HG03354 (cell line): ENCODE measurements around the gene MRE11.
"Not testable (repeated sequence)": the region's sequence is repeated elsewhere in the genome, so short reads cannot be mapped to it uniquely, and the experiment has no call there.

Experiments used
- ATAC-seq: cut with Tn5 transposase; IDR thresholded peaks from one replicate; pipeline ENCODE4 v1.9.1; 2021; ENCODE audit warnings: mild to moderate bottlenecking; ENCODE audit not compliant: unreplicated experiment, poor library complexity, severe bottlenecking

The MRE11 gene

GRCh38 chr11:94449029-94449428 lies 44.6 kb downstream of the MRE11 start:
- ATAC-seq: no peak

DNA sequence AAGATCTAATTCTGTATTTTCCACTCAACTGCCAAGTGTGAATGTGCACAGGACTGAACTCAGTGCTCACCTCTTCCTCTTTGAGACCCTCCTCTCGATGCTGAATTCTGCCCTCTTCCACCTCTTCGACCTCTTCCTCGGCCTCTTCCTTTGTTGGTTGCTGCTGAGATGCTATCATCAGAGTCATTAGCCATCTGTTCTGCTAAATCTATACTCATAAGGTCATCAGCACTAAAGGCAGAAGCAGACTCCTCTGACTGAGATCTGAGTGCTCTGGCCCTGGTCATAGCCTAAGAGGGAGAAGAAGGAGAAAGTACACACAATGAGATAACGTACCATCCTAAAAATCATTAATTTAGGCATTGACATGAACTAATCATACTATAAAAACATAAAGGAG lies 46.5 kb downstream of the MRE11 start:
- ATAC-seq: no peak

DNA sequence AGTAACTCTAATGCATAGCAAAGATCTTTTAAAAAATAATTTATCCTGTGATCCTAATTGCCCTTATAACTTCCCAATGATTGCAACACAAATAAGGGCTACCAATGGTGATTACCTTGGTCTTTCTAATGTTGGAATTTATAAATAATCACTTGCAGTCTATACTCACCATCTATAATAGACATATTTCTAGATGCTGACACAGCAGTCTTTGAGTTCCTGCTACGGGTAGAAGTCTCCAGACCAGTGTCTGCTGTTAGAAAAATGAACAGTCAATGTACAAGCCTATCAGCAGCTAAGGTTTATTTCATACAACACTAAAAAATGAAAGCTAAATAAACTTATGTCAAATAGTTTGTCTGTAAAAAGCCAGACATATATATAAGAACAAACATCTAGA lies 48.0 kb downstream of the MRE11 start:
- ATAC-seq: no peak

- ATAC-seq: no peak
These were observed 60.6 kb downstream of the MRE11 start for GRCh38 chr11:94433049-94433448.

GRCh38 chr11:94424662-94425061 lies 69.0 kb downstream of the MRE11 start:
- no peak for ATAC-seq

- ATAC-seq: no peak
These were observed 69.6 kb downstream of the MRE11 start for GRCh38 chr11:94424011-94424410.

DNA sequence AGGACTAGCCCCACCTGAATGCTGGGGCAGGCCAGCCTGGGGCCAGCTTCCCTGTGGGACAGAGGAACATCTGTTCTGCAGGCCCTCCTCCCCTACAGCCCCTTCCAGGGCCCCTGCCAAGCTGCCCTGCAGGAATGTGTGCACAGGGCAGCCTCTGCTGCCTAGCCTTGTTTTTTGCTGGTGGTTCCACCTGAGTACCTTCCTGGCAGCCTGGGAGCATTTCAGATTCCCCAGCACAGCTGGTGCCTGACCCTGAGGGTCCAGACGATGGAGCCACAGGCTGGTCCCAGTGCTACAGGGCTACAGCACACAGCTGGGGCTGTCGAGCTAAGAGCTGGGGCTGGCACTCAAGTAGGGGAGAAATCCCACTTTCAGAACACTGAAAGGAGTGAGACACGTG lies 70.1 kb downstream of the MRE11 start:
- no peak for ATAC-seq

DNA sequence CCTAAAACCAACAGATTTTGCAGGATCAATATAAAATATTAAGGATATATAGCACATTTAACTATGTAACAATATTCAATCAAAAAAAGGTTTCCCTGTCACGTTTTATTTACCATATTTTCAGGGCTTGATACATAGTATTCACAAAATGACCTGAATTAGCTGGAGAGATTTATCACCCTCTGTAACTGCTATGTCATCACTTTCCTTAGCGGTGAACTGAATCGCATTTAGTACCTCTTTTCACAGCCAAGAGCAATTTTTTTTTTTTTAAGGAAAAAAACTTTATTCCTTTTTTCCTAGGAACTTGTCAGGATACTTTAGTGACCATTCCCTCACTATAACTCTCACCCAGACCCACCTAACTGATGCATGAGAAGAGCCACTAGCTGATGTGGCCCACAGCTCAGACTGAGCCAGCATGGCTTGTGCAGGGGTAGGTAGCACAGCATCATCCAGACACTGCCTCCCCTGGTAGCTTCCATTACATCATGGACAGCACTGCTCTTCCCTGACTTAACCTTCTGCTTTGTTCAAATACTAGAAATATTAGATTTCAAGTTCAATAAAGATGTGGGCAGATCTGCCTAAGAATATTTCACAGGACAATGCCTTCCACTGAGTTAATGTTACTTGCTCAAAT lies 75.4 kb downstream of the MRE11 start:
- no peak for ATAC-seq

- ATAC-seq: no peak
These were observed 76.2 kb downstream of the MRE11 start for GRCh38 chr11:94417386-94417987.

DNA sequence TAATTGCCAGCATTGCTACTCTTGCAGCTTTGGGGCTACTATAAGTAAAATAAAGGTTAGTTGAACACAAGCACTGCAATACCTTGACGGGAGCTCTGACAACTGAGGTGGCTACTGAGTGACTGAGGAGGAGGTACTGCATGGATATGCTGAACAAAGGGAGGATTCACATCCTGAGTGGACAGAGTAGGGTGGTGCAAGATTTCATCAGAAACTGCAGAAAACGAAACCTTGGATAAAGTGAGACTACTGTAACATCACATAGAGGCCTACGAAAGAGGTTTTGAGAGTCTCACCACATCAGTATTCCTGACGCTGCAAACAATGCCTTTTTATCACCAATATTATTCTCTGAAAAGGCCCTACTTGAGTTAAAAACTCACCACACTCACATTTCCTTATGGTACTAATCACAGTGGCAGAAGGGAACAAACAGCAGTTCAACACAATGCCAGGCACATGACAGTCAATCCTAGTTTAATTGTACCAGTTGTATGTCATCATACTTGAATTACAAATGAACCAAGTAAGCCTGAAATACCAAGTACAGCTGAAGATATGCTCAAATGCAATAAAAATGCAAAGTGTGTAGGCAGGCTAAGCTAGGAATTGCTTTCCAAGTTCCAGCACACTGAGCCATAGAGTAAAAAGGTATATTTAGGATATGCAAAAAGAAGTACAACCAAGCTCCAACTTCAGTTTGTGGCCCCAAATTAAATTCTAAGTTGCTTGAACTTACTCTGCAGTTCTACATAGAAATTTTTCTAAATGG lies 88.4 kb downstream of the MRE11 start:
- no peak for ATAC-seq

DNA sequence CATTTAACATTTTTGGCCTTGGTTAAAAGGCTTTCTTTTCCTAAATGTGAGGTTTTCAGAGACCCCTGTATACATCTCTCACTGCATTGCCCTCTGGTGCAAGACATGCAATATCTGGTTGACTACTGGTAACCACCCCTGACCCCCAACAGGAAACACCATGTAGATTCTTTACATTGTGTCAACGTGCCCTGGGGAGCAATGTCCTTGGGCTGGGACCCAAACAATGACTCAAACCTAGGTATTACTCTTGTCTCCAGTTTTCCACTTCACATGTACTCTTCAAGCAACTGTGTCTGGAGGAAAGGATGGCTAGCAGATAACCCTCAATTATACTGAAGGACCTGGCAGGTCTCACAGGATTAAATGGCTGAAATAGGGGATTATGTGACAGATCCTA lies 91.3 kb downstream of the MRE11 start:
- ATAC-seq: no peak

DNA sequence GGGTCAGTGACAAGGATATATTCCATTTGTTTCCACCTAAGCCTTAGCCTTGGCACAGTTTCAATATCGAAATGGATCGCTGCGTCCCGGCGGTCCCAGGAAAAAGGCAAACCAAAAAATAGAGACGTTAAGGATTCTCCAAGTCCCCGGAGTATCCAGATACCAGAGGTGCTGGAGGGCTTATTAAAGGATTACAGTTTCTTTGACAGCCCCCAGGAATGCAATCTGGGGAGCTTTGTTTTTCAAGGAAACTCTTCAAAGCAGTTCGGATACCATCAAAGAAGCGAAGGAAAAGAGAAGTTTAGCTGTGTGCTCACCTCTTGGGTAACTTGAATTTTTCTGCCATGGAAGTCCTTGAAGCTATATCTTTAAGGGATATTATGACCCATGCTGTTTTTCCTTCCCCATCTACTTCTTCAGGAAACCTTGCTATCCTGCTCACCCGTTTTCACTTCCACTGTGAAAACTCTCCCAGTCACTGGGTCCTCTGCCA lies 91.8 kb downstream of the MRE11 start:
- no peak for ATAC-seq

- no peak for ATAC-seq
These were observed 92.5 kb downstream of the MRE11 start, which contains the start of gene GPR83 for GRCh38 chr11:94400839-94401772. Gene GPR83 (minus strand): TSS chr11:94401419. CDS start chr11:94401247, 172 bp downstream.

DNA sequence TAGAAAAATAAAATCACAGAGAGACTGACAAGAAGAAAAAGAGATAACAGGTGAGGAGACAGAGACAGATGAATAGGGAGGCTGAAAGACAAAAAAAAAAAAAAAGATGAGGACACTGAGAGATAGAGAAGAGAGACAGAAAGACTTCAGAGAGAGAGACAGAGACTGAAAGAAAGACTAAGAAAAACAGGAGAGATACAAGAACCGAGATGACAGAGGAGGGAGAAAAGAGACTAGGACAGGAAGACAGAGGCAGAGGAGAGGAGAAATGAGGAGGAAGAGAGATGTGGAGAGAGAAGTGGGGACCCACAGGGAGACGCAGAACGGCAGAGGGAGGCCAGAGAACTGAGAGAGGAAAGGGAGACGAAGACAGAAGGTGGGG lies 93.2 kb downstream of the MRE11 start:
- ATAC-seq: no peak

- ATAC-seq: no peak
These were observed 93.6 kb downstream of the MRE11 start for GRCh38 chr11:94400050-94400449.

- ATAC-seq: no peak
These were observed 95.5 kb downstream of the MRE11 start for GRCh38 chr11:94398101-94398500.

GRCh38 chr11:94396282-94396681 lies 97.4 kb downstream of the MRE11 start:
- ATAC-seq: no peak

- not testable (repeated sequence) for ATAC-seq
These were observed 101.7 kb downstream of the MRE11 start for GRCh38 chr11:94391937-94392336.

DNA sequence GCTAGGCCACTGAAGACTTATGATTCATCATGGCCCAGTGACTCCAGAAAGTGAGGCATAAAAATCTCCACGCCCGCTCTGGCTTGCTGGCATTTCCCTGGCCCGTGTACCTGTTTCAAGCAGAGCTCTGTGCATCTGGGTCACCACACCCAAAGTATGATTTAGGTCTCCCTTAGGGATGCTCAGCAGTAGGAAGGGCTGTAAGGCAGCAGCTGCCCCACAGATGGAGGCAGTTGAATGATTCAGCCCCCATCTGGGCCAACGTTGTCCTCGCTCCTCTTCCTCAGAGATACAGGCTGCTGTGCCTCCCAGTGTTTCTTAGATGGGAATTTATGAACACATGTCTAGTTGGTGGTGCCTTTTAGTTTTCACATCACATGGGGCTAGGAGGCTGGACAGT lies 114.0 kb downstream of the MRE11 start:
- no peak for ATAC-seq

DNA sequence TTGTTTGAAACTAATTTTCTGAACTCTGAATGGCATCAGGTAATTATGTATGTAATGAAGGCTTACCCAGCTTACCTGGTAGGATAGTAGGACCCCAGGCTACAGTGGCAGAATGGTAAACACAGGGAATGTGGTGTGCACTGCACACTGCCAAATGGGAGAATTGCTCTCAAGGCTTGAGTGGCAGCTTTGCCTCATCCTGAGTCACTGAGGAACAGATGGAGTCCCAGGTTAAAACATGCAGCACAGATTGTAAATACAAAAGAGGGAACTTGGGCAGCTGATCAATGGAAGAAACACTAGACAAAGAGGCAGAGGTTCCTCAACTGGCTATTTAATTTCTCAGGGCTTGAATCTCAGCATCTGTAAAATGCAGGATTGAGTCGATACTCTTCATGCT lies 116.8 kb downstream of the MRE11 start:
- no peak for ATAC-seq
